Fibroblast of villous mesenchyme (primary cell): ENCODE results near the gene LONP1. TPM values are rescaled to one million over a fixed set of nuclear protein-coding genes. Genes with fewer than 3 reads are reported as not detected.
"Not testable (repeated sequence)": the region's sequence is repeated elsewhere in the genome, so short reads cannot be mapped to it uniquely, and the experiment has no call there.

ENCODE experiments used
- DNase-seq: peaks from one replicate; pipeline ENCODE4 v3.0.0-alpha.2; 2010; ENCODE audit warnings: low read depth
- H3K4me3 ChIP-seq: 2 replicates; pipeline ENCODE4 v1.5.1; 2011; ENCODE audit warnings: low read depth, mild to moderate bottlenecking, low read length
- CTCF ChIP-seq: IDR thresholded peaks from 2 replicates; pipeline ENCODE4 v1.5.1; 2012; ENCODE audit warnings: low read depth, mild to moderate bottlenecking, low read length; ENCODE audit not compliant: insufficient read depth
- total RNA-seq: library from RNA; depleted of rRNA; stranded (reverse); fragments of >200 nt; gene quantifications from 2 replicates; pipeline ENCODE4 v1.2.3, GENCODE V29; 2012

The LONP1 gene
- total RNA-seq, 1 donor, result 65.2 TPM

- no peak for TF ChIP-seq CTCF
- DNase-seq, result peak; percentile 15
- H3K4me3 ChIP-seq, result peak overlapping the region; percentile 93
These were observed 27.9 kb downstream of the LONP1 start for GRCh38 chr19:5691822-5692722.

GRCh38 chr19:5690955-5691821 is 28.8 kb downstream of the LONP1 start:
- no peak for TF ChIP-seq CTCF
- peak; percentile 48 for DNase-seq
- peak overlapping the region; percentile 93 for H3K4me3 ChIP-seq

GRCh38 chr19:5690125-5690954 is 29.6 kb downstream of the LONP1 start, which contains the start of gene RPL36:
RPL36 (plus strand) TSS chr19:5690295; CDS start chr19:5690508, 213 bp downstream.
- peak; percentile 92 for TF ChIP-seq CTCF
- DNase-seq, result peak; percentile 96
- peak within 1 kb of the TSS; percentile 93 for H3K4me3 ChIP-seq

GRCh38 chr19:5688262-5688881 is 31.6 kb downstream of the LONP1 start:
- not testable (repeated sequence) for H3K4me3 ChIP-seq, DNase-seq

- peak overlapping the region; percentile 67 for H3K4me3 ChIP-seq
- no peak for DNase-seq
- no peak for TF ChIP-seq CTCF
These were observed 32.4 kb downstream of the LONP1 start for GRCh38 chr19:5687360-5688198.

GRCh38 chr19:5686647-5687359 is 33.1 kb downstream of the LONP1 start:
- peak; percentile 94 for DNase-seq
- H3K4me3 ChIP-seq, result peak overlapping the region; percentile 67
- TF ChIP-seq CTCF, result peak; percentile 84
